AG09309 (cell line): Measurements from ENCODE around the gene ADAMTS8.

ENCODE experiments used
- DNase-seq: peaks from one replicate; pipeline ENCODE4 v3.0.0-alpha.2; 2010; ENCODE audit warnings: low read depth
- H3K4me3 ChIP-seq: 2 replicates; pipeline ENCODE4 v1.5.1; 2011; ENCODE audit warnings: mild to moderate bottlenecking, low read depth, low read length, moderate library complexity; ENCODE audit not compliant: control insufficient read depth
- CTCF ChIP-seq: IDR thresholded peaks from 2 replicates; pipeline ENCODE4 v1.5.1; 2011; ENCODE audit warnings: mild to moderate bottlenecking, low read depth, low read length, inconsistent platforms; ENCODE audit not compliant: insufficient read depth, control insufficient read depth; ENCODE audit errors: missing control alignments

Gene ADAMTS8

GRCh38 chr11:130474637-130475400 is 46.4 kb upstream of the ADAMTS8 start:
- H3K4me3 ChIP-seq: no peak overlapping the region
- no peak for DNase-seq
- no peak for TF ChIP-seq CTCF

- H3K4me3 ChIP-seq: no peak overlapping the region
- TF ChIP-seq CTCF: no peak
- no peak for DNase-seq
Observed at GRCh38 chr11:130473795-130474377, 45.5 kb upstream of the ADAMTS8 start.

GRCh38 chr11:130473056-130473794 is 44.8 kb upstream of the ADAMTS8 start:
- no peak for DNase-seq

GRCh38 chr11:130472434-130472961 is 44.1 kb upstream of the ADAMTS8 start:
- H3K4me3 ChIP-seq: no peak overlapping the region
- TF ChIP-seq CTCF: no peak
- DNase-seq: no peak

More at GRCh38 chr11:130473056-130473794, 44.8 kb upstream of the ADAMTS8 start:
- H3K4me3 ChIP-seq: no peak overlapping the region
- TF ChIP-seq CTCF: no peak

- no peak for TF ChIP-seq CTCF
- DNase-seq: no peak
- H3K4me3 ChIP-seq: no peak overlapping the region
Observed at GRCh38 chr11:130471731-130472433, 43.5 kb upstream of the ADAMTS8 start.

GRCh38 chr11:130470832-130471706 is 42.7 kb upstream of the ADAMTS8 start:
- no peak for DNase-seq
- TF ChIP-seq CTCF: no peak

More at GRCh38 chr11:130470832-130471706, 42.7 kb upstream of the ADAMTS8 start:
- no peak overlapping the region for H3K4me3 ChIP-seq
